Measurements from ENCODE around the gene SLA2. TPM values are rescaled to one million over a fixed set of nuclear protein-coding genes. Genes with fewer than 3 reads are reported as not detected.
"Not testable (repeated sequence)": the region's sequence is repeated elsewhere in the genome, so short reads cannot be mapped to it uniquely, and the experiment has no call there.

SLA2 gene
- polyA plus RNA-seq, 1 donor, result 0.13 TPM

DNA sequence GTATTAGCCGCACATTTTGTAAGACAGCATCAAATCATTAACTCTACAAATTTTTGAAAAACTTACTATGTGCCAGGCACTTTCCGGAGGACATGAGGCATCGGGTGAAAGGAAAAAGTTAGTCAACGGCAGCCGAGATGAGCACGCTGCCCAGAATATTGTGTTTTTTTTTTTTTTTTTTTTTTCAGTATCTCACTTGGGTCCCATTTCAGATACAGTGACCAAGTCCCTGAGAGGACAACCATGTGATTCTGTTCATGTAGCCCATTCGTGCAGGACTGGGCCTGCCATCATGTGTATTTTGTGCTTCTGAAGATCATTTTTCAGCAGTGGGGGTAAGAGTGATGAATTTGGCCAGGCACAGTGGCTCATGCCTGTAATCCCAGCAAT, 1.3 kb downstream of the SLA2 start:
- no peak for DNase-seq

DNA sequence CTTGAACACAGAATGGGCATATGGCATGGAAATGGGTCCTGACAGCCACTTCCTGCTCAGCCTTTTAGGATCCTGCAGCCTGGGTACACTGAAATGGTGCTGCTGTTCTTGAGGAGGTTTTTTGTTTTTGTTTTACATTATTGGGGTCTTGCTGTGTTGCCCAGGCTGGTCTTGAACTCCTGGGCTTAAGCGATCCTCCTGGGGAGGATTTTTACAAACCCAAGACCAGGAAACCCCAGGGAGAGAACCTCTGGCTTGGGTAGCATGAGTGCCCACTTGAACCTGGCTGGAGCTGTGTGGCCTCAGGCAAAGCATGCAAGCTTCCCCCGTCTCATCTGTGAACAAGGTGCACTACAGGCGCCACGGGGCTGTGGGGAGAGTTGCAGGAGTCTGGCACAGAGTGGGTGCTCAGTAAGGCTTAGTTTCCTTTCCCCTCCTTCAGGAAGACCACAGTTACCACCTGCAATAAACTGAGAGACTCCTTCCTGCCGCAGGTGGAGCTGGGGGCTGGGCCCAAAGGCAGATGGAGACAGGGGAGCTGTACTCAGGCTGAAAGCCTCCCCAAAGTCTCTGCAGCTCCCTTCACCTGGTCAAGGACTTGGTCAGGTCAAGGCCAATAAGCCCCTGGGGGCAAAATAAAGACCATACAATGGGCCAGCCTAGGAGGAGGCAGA, 1.8 kb downstream of the SLA2 start:
- DNase-seq, result no peak

DNA sequence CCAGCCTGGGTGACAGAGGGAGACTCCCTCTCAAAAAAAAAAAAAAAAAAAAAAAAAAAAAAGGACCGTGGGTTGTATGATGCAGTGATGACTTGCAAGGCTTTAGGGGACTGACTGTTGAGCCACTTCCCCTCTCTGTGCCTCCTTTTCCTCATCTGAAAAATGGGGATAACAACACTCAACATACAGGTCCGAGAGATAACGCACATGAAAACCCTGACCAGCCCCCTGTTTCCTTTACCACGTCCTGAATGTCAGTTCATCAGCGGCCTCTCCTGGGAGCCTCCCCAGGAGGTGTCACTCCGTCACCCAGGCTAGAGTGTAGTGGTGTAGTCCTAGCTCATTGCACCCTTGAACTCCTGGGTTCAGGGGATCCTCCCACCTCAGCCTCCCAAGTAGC, 3.9 kb downstream of the SLA2 start:
- no peak for DNase-seq

DNA sequence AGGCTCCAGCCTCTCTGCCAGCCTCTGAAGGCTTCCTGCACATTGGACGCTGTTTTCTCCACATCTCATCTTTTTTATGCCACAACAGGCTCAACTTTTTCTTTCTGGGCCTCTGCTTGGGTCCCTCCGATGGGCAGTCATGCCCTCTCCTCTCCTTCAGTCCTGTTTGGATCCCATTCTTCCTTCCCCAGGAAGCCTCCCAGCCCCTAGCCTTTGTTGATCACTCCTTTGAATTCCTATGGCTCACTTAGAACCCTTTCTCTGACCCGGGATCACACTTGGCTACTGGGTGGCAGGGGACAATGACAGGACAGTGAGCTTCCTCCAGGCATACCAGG, 4.5 kb downstream of the SLA2 start:
- DNase-seq, result no peak

DNA sequence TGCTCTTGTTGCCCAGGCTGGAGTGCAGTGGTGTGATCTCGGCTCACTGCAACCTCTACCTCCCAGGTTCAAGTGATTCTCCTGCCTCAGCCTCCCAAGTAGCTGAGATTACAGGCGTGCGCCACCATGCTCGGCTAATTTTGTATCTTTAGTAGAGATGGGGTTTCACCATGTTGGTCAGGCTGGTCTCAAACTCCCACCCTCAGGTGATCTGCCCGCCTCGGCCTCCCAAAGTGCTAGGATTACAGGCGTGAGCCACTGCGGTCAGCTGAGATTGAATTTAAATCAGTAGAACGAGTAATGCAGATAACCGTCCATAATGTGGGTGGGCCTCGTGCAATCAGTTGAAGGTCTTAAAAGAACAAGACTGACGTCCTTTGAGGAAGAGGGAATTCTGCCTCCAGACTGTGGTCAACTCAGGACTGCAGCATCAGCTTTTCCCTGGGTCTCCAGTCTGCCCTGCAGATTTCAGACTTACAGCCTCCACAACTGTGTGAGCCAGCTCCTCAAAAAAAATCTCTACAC, 7.1 kb downstream of the SLA2 start:
- DNase-seq, result not testable (repeated sequence)

DNA sequence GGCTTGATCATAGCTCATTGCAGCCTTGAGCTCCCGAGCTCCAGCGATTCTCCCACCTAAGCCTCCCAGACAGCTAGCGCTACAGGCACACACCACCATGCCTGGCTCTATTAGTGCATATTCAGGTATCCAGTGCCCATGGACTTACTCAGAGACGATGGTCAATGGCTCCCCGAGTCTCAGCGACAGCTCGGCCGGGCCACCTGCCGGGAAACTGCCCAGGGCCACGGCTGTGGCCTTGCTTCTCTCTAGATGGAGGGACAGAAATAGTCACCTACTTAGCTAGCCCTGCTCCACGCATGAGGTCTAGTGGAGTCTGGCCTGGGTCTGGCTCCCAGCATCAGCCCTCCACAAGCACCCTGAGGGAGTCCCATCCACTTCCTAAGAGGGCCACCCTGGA, 11.7 kb downstream of the SLA2 start:
- no peak for DNase-seq

DNA sequence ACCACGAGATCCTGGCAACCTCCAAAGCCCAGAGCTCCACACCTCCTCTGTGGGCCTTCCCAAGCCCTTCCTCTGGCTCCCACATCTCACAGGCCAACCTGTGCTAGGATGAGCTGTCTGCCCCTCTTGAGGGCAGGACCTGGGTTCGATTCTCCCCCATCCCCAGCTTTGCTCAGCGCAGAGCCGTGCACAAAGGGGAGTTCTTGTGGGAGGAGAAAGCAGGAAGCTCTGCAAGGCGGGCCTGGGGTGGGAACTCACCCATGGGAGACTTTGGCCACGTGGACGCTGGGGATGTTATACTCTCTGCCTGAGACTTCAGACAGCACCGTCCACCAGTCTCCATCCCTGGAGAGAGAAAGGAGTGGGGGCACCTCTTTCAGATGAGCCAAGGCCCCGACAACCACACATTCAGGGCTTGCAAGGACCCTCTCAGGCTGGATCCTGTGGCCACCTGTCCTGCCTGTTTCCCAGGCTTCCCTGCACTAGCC, 12.7 kb downstream of the SLA2 start:
- DNase-seq, result no peak

DNA sequence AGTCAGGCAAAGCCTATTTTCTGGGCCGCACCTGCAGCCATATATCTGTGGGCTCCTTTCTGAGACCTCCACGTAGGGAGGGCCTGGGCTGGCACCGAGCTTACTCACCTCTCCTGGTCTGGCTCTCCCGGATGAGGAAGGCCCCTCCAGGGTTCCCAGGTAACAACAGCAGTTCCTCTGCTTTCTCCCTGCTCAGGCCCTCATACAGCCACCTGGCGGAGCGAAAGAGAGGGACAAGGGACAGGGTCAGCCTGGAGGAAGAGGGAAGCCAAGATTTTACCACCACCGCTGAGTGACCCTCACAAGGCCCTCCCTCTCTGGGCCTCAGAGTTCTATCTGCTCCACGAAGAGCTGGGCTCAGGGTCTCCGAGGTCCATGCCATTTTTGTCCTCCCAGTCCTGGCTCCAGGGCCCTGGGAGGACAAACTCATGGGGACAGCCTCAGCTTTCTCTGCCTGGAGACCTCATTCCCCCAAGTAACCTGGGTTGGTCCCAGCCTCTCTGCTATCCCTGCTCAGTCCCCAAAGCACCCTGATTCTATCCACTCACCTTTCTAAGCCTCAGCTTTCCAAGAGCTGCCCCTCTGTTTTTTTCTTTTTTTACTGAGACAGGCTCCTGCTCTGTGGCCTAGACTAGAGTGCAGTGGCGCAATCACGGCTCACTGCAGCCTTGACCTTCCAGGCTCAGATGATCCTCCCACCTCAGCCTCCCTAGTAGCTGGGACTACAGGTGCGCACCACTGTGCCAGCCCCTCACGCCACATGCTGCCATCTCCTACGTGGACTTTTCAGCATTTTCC, 13.3 kb downstream of the SLA2 start:
- DNase-seq, result no peak

DNA sequence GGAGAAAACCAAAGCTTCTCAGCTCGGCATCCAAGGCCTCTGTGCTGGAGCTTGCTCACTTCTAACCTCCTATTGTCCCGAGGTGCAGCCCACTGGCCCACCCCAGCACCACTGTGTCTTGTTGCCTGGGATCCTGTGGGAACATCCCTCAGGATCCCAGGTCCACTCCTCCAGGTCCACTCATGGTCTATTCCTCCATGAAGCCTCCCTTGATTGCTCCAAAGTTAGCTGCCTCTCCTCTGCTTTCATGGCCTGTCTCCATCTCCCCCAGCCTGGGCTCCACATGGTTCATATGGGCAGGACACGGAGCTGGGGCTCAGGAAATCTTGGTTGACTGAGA, 13.9 kb downstream of the SLA2 start:
- DNase-seq, result no peak

DNA sequence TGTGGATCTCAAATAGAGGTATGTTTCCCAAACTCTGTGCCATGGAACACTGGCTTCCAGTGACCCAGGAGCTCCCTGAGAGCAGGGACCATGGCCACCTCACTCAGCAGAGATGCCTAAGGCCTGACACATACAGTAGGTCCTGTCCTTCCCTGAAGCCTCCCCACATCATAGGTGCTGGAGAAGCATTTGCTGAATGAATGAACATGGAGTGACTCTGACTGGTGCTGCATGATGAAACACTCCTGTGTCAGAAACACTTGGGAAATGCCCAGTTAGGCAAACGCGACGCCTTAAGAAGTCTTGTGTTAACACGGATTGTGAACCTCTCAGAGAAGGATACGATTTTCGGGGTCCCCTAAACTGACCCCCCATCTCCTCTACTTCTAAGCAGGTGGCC, 14.3 kb downstream of the SLA2 start:
- DNase-seq, result no peak

DNA sequence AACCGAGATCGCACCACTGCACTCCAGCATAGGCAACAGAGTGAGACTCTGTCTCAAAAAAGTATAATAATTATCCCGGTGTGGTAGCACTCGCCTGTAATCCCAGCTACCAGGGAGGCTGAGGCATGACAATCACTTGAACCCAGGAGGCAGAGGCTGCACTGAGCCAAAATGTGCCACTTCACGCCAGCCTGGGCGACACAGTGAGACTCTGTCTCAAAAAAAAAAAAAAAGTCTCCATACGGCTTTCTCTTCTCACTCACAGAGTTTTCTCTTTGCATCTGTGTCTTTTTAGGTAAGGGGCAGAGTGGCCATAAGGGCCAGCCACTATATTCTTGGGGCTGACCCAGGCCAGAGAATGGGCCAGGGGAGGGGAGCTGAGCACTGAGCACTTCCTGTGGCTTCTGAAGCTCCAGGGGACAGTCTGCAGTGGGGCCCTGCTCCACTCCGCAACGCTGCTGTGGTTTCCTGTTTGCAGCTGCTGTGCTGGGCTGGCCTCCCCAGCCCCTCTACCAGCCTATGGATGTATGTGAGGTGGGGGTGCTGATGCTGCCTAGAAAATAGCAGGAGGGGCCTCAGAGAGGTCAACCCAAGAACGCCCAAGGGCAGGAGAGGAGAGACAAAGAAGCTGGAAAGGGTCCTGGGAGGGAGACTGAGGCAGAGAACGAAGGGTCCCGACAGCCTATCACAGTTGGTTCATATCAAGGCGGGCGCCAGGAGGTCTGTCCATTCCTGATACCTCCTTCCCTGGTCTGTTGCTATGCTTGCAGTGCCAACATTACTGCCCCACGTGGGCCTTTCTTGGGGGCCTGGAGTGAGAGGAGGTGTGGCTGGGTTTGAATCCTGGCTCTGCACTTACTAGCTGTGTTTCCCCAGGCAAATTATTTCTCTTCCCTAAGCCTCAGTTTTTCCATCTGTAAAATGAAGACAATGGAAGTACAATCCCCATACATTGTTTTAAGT, 16.0 kb downstream of the SLA2 start:
- DNase-seq, result no peak

DNA sequence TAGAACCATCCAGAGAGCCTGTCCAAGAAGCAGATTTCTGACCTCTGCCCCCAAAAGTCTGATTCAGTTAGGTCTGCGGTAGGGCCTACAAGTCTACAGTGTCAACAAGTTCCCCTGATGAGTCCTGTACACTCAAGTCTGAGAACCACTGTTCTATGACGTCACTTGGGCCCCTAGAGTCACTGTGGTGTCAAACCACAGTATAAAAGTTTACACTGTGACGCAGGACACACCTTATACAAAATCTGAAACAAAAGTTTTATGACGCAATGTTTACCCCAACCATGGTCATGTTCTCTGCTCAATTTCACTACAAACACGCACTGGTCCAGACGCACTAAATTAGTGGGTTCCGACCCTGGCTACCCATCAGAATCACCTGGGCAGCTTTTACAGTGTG, 17.9 kb downstream of the SLA2 start:
- DNase-seq, result no peak

DNA sequence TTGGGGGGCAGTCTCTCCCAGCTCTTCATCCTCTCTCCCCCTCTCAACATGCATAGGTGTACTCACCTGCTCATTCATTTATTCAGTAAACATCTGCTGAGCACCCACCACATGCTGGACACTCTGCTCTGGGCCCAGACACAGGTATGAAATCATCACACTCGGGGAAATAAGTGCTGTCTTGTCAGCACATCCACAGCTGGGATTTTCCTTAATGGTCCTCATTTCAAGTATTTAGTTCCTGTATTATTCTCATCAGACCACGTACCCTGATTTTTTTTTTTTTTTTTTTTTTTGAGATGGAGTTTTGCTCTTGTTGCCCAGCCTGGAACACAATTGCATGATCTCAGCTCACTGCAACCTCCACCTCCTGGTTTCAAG, 21.1 kb downstream of the SLA2 start:
- no peak for DNase-seq

DNA sequence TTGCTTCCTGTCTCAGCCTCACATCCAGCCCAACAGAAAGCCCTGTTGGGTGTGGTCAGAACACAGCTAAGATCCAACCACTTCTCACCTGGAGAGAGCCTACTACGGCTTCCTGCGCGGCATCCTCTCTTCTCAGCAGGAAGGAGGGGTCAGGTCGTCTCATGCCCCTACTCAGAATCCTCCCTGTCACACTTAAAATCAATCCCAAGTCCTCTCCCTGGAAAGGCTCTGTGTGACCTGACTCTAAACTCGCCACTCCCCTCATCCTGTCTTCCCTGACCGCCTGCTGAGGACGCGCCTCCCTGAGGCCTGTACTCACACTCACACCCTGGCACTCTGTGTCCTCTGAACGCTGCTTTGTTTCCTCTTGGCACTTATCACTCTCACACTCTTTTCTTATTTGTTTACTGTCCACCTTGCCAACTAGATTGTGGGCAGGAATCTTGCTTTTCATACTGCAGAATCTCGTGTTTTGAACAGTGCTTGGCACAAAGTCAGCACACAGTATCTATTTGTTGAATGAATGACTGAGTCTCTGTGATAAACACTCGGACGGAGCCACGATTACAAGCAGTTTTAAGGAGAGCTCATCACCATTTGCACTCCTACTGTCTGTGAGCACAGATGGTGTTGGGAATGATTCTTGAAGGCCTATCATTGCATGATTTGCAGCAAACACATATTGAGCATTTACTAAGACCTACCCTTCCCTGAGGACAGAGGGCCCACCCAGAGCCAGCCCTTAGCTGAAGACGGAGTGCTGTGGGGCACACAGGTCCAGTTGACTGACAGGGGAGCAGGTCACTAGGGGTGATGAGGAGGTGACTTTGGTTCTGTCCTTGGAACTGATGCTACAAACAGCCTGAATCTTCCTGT, 21.7 kb downstream of the SLA2 start:
- DNase-seq, result no peak

DNA sequence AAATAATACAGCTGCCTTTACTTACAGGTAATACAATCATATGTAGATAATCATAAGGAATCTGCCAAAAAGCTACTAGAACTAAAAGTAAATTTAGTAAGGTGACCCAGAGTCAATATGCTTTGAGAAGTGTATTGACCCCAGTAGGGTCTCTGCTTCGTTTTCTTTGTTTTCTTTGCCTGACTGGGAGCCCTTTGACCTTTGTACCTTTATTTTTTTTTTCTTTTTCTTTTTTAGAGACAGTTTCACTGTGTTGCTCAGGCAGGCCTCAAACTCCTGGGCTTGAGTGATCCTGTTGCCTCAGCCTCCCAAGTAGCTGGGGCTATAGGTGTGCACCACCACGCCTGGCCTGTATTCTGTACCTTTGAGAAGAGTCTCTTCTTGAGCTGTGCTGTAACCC, 22.6 kb downstream of the SLA2 start:
- DNase-seq, result no peak

DNA sequence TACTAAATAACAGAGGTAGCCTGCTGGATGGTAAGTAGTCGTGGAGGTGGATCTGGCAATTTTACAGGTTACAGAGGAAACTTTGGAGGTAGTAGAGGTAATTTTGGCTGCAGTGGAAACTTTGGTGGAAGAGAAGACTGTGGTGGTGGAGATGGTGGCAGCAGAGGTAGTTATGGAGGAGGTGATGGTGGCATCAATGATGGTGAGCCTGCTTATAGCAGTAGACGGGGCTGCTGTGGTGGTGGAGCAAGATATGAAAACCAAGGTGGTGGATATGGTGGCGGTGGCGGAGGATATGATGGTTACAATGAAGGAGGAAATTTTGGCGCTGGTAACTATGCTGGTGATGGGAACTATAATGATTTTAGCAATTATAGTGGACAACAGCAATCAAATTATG, 25.1 kb downstream of the SLA2 start:
- DNase-seq, result no peak

DNA sequence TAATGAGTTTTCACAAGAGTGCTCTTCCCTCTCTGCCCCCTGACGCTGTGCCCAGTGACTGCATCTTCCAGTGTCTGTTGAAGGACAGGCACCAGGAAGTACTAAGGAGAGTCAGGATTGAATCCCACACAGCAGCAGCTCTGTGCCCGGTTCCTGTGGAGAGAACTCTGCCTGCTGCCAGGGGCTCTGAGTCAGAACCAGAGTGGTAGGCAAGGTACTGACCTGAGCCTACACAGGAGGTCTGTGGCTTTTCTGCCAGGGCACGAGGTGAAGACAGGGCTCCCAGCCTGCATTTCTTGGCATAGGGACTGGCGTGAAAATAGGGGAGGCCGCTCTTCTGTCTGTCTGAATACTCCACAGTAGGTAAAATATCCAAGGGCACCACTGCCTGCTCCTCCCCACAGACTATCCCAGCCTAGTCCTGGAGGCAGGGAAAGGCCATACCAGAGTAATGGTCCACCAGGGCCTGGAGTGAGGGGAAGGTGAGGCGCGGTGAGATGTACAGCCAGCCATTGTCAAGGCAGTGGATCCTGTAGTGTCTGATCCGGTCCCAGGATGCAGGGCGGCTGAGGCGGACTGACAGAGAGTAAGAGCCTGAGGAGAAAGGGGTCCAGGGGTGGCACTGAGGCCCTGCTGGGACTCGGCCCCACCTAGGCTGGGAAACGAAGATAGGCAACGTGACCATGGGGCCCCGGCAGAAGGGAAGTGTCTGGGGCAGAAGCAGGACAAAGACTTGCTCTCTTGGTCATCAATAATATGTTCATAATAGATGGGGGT, 31.0 kb downstream of the SLA2 start:
- DNase-seq, result no peak

DNA sequence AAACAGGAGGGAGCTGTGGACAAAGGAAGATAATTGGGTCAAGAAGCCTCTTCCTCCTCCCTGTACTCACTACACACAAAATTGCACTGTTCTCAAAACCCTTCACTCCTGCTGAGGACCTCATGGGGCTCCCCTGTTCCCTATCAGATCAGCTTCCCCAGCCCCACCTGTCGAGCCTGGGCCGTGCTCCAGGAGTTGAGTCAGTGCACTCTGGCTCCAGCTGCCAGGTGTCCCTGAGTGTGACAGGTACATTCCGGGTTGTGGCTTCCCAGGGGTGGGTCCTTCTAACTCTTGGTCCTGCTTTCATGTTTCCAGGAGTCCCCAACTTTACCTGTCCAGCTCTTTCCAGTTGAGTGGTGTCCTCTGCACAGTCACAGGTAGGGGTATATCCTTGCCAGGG, 32.0 kb downstream of the SLA2 start:
- DNase-seq, result no peak

DNA sequence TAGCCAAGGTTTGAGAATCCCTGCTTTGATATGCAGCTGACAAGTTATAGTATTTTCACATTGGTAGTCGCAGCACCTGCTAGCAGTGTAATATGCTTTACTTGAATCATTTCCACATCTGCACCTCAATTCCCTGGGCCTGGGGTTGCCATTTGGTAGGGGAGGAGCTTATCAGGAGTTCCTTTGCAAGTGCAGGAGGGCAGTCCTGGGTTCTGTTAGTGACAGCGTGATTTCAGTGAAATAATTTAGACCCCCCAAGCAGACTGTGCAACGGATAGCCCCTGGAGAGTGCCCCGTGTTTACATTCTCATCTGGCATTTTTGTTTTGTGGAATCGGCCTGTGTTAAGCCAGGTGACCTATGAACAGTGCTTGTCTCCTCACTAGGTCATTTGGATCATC, 34.4 kb downstream of the SLA2 start:
- DNase-seq, result no peak

DNA sequence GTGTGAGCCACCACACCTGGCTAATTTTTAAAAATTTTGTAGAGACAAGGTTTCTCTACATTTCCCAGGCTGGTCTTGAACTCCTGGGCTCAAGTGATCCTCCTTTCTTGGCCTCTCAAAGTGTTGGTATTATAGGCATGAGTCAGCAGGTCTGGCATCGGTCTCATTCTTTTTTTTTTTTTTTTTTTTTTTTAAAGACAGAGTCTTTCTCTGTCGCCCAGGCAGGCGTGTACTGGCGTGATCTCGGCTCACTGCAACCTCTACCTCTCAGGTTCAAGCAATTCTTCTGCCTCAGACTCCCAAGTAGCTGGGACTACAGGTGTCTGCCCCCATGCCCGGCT, 37.6 kb downstream of the SLA2 start:
- DNase-seq, result not testable (repeated sequence)

Data from hindlimb muscle (tissue), 1 donor.